ENCODE data around the gene SEMA5B. TPM values are rescaled to one million over a fixed set of nuclear protein-coding genes. Genes with fewer than 3 reads are reported as not detected.

The SEMA5B gene
- total RNA-seq, 1 donor from 2014 or later: 1.0 TPM

DNA sequence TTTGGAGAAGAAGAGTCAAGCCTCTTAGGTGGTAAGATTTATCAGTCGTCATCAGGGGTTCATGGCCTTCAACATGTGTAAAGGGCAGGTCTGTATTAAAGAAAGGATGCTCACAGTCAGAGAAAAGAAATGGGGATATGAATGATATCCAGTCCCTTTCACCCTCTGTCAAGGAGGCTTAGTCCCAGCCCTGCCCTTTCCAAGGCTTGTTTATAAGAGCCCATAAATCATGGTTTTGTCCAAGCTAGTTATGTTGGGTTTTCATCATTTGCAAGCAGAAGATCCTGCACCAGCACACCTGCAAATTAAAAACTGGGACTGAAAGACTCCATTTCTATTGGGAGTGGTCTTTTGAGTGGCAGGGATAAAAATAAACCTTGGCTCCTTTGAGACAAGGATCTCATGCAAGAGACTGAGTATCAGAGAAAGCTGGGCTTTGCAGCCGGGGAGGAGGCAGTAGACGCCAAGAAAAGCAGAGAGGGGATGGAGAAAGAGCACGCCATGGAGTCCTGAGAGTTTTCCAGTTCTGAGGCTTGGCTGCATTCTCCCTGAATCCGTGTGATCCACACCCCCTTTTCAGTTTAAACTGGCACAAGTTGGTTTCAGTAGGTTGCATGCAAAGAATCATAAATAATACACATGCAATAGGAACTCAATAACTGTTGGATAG, 26.7 kb upstream of the SEMA5B start:
- Histone ChIP-seq H3K4me3 (ENCODE audit: insufficient read depth, low read depth, low read length) (no peak overlapping the region), H3K79me2 (ENCODE audit: insufficient read depth, low read length) (no peaks in the 10 kb centered on the region), H3K4me2 (ENCODE audit: low read length) (no peak overlapping the region), H3K9me3 (ENCODE audit: insufficient read depth, low read depth, low read length) (no peaks in the 10 kb centered on the region), H3K9ac (ENCODE audit: low read length) (no peak overlapping the region), H3K27ac (ENCODE audit: low read depth, low read length) (no peak overlapping the region), H4K20me1 (ENCODE audit: insufficient read depth, low read length) (no peaks in the 10 kb centered on the region), H2AFZ (ENCODE audit: low read depth, low read length) (no peak overlapping the region), H3K36me3 (ENCODE audit: insufficient read depth, low read length) (no peaks in the 10 kb centered on the region), H3K27me3 (ENCODE audit: insufficient read depth, low read length) (peaks cover 3% of the 10 kb centered on the region), H3K4me1 (ENCODE audit: insufficient read depth, low read length) (no peaks in the 10 kb centered on the region)
- H3K4me1 Mint-ChIP-seq (ENCODE audit: low read depth, unreplicated experiment): peaks cover 6% of the 10 kb centered on the region
- no peak overlapping the region for H3K27ac Mint-ChIP-seq (ENCODE audit: unreplicated experiment)
- no peak for DNase-seq (ENCODE audit: low read depth)
- H3K4me3 Mint-ChIP-seq (ENCODE audit: unreplicated experiment): no peak overlapping the region
- H3K36me3 Mint-ChIP-seq (ENCODE audit: low read depth, unreplicated experiment): peaks cover 2% of the 10 kb centered on the region
- peaks cover 20% of the 10 kb centered on the region for H3K27me3 Mint-ChIP-seq (ENCODE audit: low read depth, unreplicated experiment)
- TF ChIP-seq, protein P1, sequence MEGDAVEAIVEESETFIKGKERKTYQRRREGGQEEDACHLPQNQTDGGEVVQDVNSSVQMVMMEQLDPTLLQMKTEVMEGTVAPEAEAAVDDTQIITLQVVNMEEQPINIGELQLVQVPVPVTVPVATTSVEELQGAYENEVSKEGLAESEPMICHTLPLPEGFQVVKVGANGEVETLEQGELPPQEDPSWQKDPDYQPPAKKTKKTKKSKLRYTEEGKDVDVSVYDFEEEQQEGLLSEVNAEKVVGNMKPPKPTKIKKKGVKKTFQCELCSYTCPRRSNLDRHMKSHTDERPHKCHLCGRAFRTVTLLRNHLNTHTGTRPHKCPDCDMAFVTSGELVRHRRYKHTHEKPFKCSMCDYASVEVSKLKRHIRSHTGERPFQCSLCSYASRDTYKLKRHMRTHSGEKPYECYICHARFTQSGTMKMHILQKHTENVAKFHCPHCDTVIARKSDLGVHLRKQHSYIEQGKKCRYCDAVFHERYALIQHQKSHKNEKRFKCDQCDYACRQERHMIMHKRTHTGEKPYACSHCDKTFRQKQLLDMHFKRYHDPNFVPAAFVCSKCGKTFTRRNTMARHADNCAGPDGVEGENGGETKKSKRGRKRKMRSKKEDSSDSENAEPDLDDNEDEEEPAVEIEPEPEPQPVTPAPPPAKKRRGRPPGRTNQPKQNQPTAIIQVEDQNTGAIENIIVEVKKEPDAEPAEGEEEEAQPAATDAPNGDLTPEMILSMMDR (IDR thresholded peaks at IDR 0.05; ENCODE audit: insufficient read depth, low read depth, low read length): no peak
- no peak for TF ChIP-seq EZH2 (IDR thresholded peaks at IDR 0.05; ENCODE audit: insufficient read depth, low read length)
- FAIRE-seq: no peak
- H3K9me3 Mint-ChIP-seq (ENCODE audit: unreplicated experiment): peaks cover 3% of the 10 kb centered on the region

DNA sequence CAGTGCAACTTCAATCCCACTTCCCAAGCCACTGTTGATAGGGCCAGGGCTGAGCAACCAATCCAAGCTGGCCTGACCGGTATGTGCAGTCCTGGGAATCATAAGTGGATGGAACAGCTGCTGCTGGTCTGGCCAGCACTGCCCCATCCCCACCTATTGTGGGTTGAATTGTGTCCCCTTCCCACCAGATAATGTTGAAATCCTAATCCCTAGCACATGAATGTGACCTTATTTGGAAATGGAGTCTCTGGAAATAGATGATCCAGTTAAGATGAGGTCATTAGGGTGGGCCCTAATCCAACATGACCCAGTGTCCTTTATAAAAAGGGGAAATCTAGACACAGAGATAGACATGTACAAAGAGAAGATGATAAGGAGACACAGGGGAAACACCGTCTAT, 25.5 kb upstream of the SEMA5B start:
- no peak for FAIRE-seq
- H3K9me3 Mint-ChIP-seq (ENCODE audit: unreplicated experiment): peaks cover 3% of the 10 kb centered on the region

More for the DNA sequence above, 25.5 kb upstream of the SEMA5B start:
- Histone ChIP-seq H3K9me3 (ENCODE audit: insufficient read depth, low read depth, low read length) (no peaks in the 10 kb centered on the region), H3K79me2 (ENCODE audit: insufficient read depth, low read length) (no peaks in the 10 kb centered on the region), H3K9ac (ENCODE audit: low read length) (no peak overlapping the region), H3K4me1 (ENCODE audit: insufficient read depth, low read length) (no peaks in the 10 kb centered on the region), H3K4me3 (ENCODE audit: insufficient read depth, low read depth, low read length) (no peak overlapping the region), H3K27me3 (ENCODE audit: insufficient read depth, low read length) (peaks cover 3% of the 10 kb centered on the region), H4K20me1 (ENCODE audit: insufficient read depth, low read length) (no peaks in the 10 kb centered on the region), H2AFZ (ENCODE audit: low read depth, low read length) (no peak overlapping the region), H3K27ac (ENCODE audit: low read depth, low read length) (no peak overlapping the region), H3K36me3 (ENCODE audit: insufficient read depth, low read length) (no peaks in the 10 kb centered on the region), H3K4me2 (ENCODE audit: low read length) (no peak overlapping the region)
- no peak overlapping the region for H3K27ac Mint-ChIP-seq (ENCODE audit: unreplicated experiment)
- H3K4me1 Mint-ChIP-seq (ENCODE audit: low read depth, unreplicated experiment): peaks cover 6% of the 10 kb centered on the region
- H3K4me3 Mint-ChIP-seq (ENCODE audit: unreplicated experiment): no peak overlapping the region
- peaks cover 18% of the 10 kb centered on the region for H3K27me3 Mint-ChIP-seq (ENCODE audit: low read depth, unreplicated experiment)
- peaks cover 2% of the 10 kb centered on the region for H3K36me3 Mint-ChIP-seq (ENCODE audit: low read depth, unreplicated experiment)
- no peak for DNase-seq (ENCODE audit: low read depth)
- TF ChIP-seq, protein P1 (IDR thresholded peaks at IDR 0.05; ENCODE audit: insufficient read depth, low read depth, low read length): no peak
- no peak for TF ChIP-seq EZH2 (IDR thresholded peaks at IDR 0.05; ENCODE audit: insufficient read depth, low read length)
